HCT116 (cell line): ENCODE measurements around the gene AGAP2.

ENCODE experiments used
- FOSL1 ChIP-seq: IDR thresholded peaks from 2 replicates; pipeline ENCODE4 v1.6.1; 2012; ENCODE audit warnings: low read depth
- POLR2A ChIP-seq: IDR thresholded peaks from 2 replicates; pipeline ENCODE4 v1.7.0; 2011; ENCODE audit warnings: borderline replicate concordance; ENCODE audit not compliant: insufficient read depth, insufficient read length; ENCODE audit errors: extremely low read depth
- POLR2AphosphoS5 ChIP-seq: IDR thresholded peaks from 2 replicates; pipeline ENCODE4 v1.6.1; 2011; ENCODE audit warnings: mild to moderate bottlenecking, low read depth, low read length, moderate library complexity
- SIN3A ChIP-seq: IDR thresholded peaks from 2 replicates; pipeline ENCODE4 v1.6.1; 2012; ENCODE audit warnings: low read depth
- YY1 ChIP-seq: IDR thresholded peaks from 2 replicates; pipeline ENCODE4 v1.6.1; 2011; ENCODE audit warnings: low read length, low read depth, moderate library complexity, mild to moderate bottlenecking; ENCODE audit not compliant: insufficient replicate concordance; ENCODE audit errors: extremely low read depth
- ZNF274 ChIP-seq: fragments of 200-500 bp; sonication (Bioruptor generic); IDR thresholded peaks from 2 replicates; pipeline ENCODE4 v1.6.1; 2014; ENCODE audit warnings: mild to moderate bottlenecking, low read depth, low read length, inconsistent platforms
- TF ChIP-seq, protein P1 (sequence below), 3 experiments: fragments of 200-600 bp in 1 of 3; sonication (generic) in 1 of 3; IDR thresholded peaks in 2 of 3; conservative IDR thresholded peaks in 1 of 3; 2 replicates each; pipeline ENCODE4 v1.5.1; 2012 to 2017; ENCODE audit warnings: low read depth in 2 of 3, low read length in 2 of 3, antibody characterized with exemption in 1 of 3, borderline replicate concordance in 1 of 3, control low read depth in 1 of 3, mild to moderate bottlenecking in 1 of 3, mixed read lengths in 1 of 3, mixed run types in 1 of 3, moderate library complexity in 1 of 3; ENCODE audit not compliant: insufficient read depth in 1 of 3
- TF ChIP-seq, protein P2 (sequence below): IDR thresholded peaks from 2 replicates; pipeline ENCODE4 v1.6.1; 2012
- TF ChIP-seq, protein P3 (sequence below): IDR thresholded peaks from 2 replicates; pipeline ENCODE4 v1.6.1; 2012; ENCODE audit warnings: low read depth

DNA sequence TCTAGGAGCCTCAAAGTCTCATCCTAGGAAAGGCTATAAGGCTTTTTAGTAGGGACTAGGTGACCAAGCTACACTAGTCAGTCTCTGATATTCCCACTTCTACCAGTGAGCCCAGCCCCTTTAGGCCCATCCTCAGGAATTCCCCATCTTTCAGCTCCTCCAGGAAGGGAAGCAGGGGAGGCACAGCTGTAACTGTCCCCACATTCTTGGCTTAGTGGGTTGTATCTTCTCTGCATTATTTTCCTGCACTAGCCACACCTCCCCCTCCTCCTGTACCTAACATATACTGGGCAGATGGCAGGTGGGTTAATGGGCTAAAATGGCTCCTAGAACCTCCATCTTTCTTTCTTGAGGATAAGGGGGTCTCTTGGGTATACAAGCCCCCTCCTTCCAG is 28.8 kb upstream of the AGAP2 start:
- TF ChIP-seq, protein P1, sequence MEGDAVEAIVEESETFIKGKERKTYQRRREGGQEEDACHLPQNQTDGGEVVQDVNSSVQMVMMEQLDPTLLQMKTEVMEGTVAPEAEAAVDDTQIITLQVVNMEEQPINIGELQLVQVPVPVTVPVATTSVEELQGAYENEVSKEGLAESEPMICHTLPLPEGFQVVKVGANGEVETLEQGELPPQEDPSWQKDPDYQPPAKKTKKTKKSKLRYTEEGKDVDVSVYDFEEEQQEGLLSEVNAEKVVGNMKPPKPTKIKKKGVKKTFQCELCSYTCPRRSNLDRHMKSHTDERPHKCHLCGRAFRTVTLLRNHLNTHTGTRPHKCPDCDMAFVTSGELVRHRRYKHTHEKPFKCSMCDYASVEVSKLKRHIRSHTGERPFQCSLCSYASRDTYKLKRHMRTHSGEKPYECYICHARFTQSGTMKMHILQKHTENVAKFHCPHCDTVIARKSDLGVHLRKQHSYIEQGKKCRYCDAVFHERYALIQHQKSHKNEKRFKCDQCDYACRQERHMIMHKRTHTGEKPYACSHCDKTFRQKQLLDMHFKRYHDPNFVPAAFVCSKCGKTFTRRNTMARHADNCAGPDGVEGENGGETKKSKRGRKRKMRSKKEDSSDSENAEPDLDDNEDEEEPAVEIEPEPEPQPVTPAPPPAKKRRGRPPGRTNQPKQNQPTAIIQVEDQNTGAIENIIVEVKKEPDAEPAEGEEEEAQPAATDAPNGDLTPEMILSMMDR (IDR thresholded peaks at IDR 0.05 in 2 of 3, conservative IDR thresholded peaks at IDR 0.05 in 1 of 3; ENCODE audit: borderline replicate concordance in 1 of 3, insufficient read depth in 1 of 3, low read depth in 2 of 3, low read length in 2 of 3), result no peak
- TF ChIP-seq, protein P2, sequence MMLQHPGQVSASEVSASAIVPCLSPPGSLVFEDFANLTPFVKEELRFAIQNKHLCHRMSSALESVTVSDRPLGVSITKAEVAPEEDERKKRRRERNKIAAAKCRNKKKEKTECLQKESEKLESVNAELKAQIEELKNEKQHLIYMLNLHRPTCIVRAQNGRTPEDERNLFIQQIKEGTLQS, result no peak
- TF ChIP-seq POLR2A (no peak), FOSL1 (no peak), ZNF274 (no peak), POLR2AphosphoS5 (no peak), YY1 (no peak), SIN3A (no peak)
- TF ChIP-seq, protein P3, sequence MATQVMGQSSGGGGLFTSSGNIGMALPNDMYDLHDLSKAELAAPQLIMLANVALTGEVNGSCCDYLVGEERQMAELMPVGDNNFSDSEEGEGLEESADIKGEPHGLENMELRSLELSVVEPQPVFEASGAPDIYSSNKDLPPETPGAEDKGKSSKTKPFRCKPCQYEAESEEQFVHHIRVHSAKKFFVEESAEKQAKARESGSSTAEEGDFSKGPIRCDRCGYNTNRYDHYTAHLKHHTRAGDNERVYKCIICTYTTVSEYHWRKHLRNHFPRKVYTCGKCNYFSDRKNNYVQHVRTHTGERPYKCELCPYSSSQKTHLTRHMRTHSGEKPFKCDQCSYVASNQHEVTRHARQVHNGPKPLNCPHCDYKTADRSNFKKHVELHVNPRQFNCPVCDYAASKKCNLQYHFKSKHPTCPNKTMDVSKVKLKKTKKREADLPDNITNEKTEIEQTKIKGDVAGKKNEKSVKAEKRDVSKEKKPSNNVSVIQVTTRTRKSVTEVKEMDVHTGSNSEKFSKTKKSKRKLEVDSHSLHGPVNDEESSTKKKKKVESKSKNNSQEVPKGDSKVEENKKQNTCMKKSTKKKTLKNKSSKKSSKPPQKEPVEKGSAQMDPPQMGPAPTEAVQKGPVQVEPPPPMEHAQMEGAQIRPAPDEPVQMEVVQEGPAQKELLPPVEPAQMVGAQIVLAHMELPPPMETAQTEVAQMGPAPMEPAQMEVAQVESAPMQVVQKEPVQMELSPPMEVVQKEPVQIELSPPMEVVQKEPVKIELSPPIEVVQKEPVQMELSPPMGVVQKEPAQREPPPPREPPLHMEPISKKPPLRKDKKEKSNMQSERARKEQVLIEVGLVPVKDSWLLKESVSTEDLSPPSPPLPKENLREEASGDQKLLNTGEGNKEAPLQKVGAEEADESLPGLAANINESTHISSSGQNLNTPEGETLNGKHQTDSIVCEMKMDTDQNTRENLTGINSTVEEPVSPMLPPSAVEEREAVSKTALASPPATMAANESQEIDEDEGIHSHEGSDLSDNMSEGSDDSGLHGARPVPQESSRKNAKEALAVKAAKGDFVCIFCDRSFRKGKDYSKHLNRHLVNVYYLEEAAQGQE, result no peak
